ENCODE measurements around the gene P2RX6.
"Not testable (repeated sequence)": the region's sequence is repeated elsewhere in the genome, so short reads cannot be mapped to it uniquely, and the experiment has no call there.

The P2RX6 gene

GRCh38 chr22:20994128-20994901 is 20.6 kb upstream of the P2RX6 start:
- DNase-seq (ENCODE audit: low spot score): no peak

GRCh38 chr22:20994902-20995241 is 20.1 kb upstream of the P2RX6 start:
- DNase-seq (ENCODE audit: low spot score): no peak

- no peak for DNase-seq (ENCODE audit: low spot score)
Observed at GRCh38 chr22:20995329-20996030, 19.5 kb upstream of the P2RX6 start.

- no peak for DNase-seq (ENCODE audit: low spot score)
Observed at GRCh38 chr22:20996031-20996410, 18.9 kb upstream of the P2RX6 start.

- DNase-seq (ENCODE audit: low spot score): no peak
Observed at GRCh38 chr22:20996598-20997535, 18.1 kb upstream of the P2RX6 start.

GRCh38 chr22:20997536-20998257 is 17.3 kb upstream of the P2RX6 start:
- DNase-seq (ENCODE audit: low spot score): no peak

- no peak for DNase-seq (ENCODE audit: low spot score)
Observed at GRCh38 chr22:20998411-20999336, 16.3 kb upstream of the P2RX6 start.

- no peak for DNase-seq (ENCODE audit: low spot score)
Observed at GRCh38 chr22:20999350-21000206, 15.4 kb upstream of the P2RX6 start.

- DNase-seq (ENCODE audit: low spot score): no peak
Observed at GRCh38 chr22:21000207-21000986, 14.6 kb upstream of the P2RX6 start.

- DNase-seq (ENCODE audit: low spot score): no peak
Observed at GRCh38 chr22:21000987-21001600, 13.9 kb upstream of the P2RX6 start.

- peak; percentile 91 for DNase-seq (ENCODE audit: low spot score)
Observed at GRCh38 chr22:21001601-21002325, 13.2 kb upstream of the P2RX6 start, which contains the start of gene THAP7. Gene THAP7, minus strand, starts transcription at chr22:21002118. Its CDS starts 207 bp downstream, at chr22:21001911.

- no peak for DNase-seq (ENCODE audit: low spot score)
Observed at GRCh38 chr22:21003782-21004181, 11.2 kb upstream of the P2RX6 start.

GRCh38 chr22:21009208-21009607 is 5.8 kb upstream of the P2RX6 start:
- DNase-seq (ENCODE audit: low spot score): not testable (repeated sequence)

GRCh38 chr22:21009638-21010425 is 5.1 kb upstream of the P2RX6 start:
- peak; percentile 14 for DNase-seq (ENCODE audit: low spot score)

GRCh38 chr22:21010426-21011113 is 4.4 kb upstream of the P2RX6 start:
- DNase-seq (ENCODE audit: low spot score): no peak

Measured in hematopoietic multipotent progenitor cell treated with erythropoietin and hydrocortisone succinate and interleukin-3 and kit ligand, for 15 days (in vitro differentiated cells).